H1 (cell line): ENCODE results near the gene ZNF593. TPM values are rescaled to one million over a fixed set of nuclear protein-coding genes. Genes with fewer than 3 reads are reported as not detected.

Source experiments
- CTCF ChIA-PET: fragments of 300-600 bp; sonication (Branson Sonifier 250); formaldehyde crosslinking; loops from one replicate; lab custom pipeline; 2021; ENCODE audit not compliant: partially characterized antibody; lab: Charles Lee
- POLR2A ChIA-PET: fragments of 300-600 bp; sonication (Branson Sonifier 250); formaldehyde crosslinking; loops from one replicate; lab custom pipeline; 2021; ENCODE audit warnings: inconsistent platforms; ENCODE audit not compliant: partially characterized antibody; lab: Charles Lee
- DNase-seq, 2 experiments: peaks; one replicate each; pipeline versions ENCODE4 v3.0.0 to v3.0.0-alpha.2; 2010 to 2022; ENCODE audit warnings: low spot score in 2 of 2, low read depth in 1 of 2, mixed read lengths in 1 of 2
- FAIRE-seq: peaks from 2 replicates; lab custom pipeline; 2011; peaks lifted over from hg19 to GRCh38; lab: Jason Lieb, UNC
- H2AFZ ChIP-seq: 2 replicates; pipeline ENCODE4 v1.8.1; 2012; ENCODE audit warnings: low read length, inconsistent platforms
- H2AK5ac ChIP-seq: 2 replicates; pipeline ENCODE4 v1.6.1; 2013; ENCODE audit warnings: low read depth, low read length
- H2BK120ac ChIP-seq: replicated peaks from 2 replicates; pipeline ENCODE3; 2013; ENCODE audit warnings: low read depth, low read length, inconsistent platforms
- H2BK12ac ChIP-seq: 2 replicates; pipeline ENCODE4 v1.6.1; 2013; ENCODE audit warnings: low read depth, low read length
- H2BK15ac ChIP-seq: 2 replicates; pipeline ENCODE4 v1.6.1; 2013; ENCODE audit warnings: low read length
- H2BK20ac ChIP-seq: 2 replicates; pipeline ENCODE4 v1.6.1; 2013; ENCODE audit warnings: low read length
- H2BK5ac ChIP-seq: 2 replicates; pipeline ENCODE4 v1.6.1; 2013; ENCODE audit warnings: low read depth, low read length
- H3K14ac ChIP-seq: 2 replicates; pipeline ENCODE4 v1.6.1; 2013; ENCODE audit warnings: inconsistent platforms; ENCODE audit not compliant: insufficient read length
- H3K18ac ChIP-seq: 2 replicates; pipeline ENCODE4 v1.6.1; 2013; ENCODE audit warnings: low read length; ENCODE audit errors: extremely low read depth
- H3K23ac ChIP-seq: 2 replicates; pipeline ENCODE4 v1.6.1; 2013; ENCODE audit warnings: inconsistent platforms; ENCODE audit not compliant: insufficient read length
- H3K23me2 ChIP-seq: 2 replicates; pipeline ENCODE4 v1.6.1; 2013; ENCODE audit warnings: low read depth, low read length
- H3K27ac ChIP-seq: 2 replicates; pipeline ENCODE4 v1.6.1; 2011; ENCODE audit warnings: low read depth, low read length, inconsistent platforms
- H3K27me3 ChIP-seq, 4 experiments: replicated peaks in 1 of 4; 1 replicate in 1 of 4; 2 replicates in 3 of 4; pipeline versions ENCODE4 v1.6.1 to v1.8.1; 2011 to 2013; ENCODE audit warnings: low read length in 3 of 4, mild to moderate bottlenecking in 3 of 4, inconsistent platforms in 2 of 4, mixed read lengths in 2 of 4, moderate library complexity in 1 of 4; ENCODE audit not compliant: control insufficient read depth in 3 of 4, insufficient read depth in 3 of 4; ENCODE audit errors: extremely low read depth in 1 of 4
- H3K36me3 ChIP-seq, 4 experiments: 2 replicates each; pipeline versions ENCODE4 v1.6.1 to v1.8.1; 2011 to 2013; ENCODE audit warnings: mild to moderate bottlenecking in 4 of 4, low read length in 3 of 4, moderate library complexity in 2 of 4, control low read depth in 1 of 4, inconsistent platforms in 1 of 4; ENCODE audit not compliant: insufficient read depth in 4 of 4, control insufficient read depth in 2 of 4
- H3K4ac ChIP-seq: replicated peaks from 2 replicates; pipeline ENCODE3; 2013; ENCODE audit warnings: low read length, low read depth, mixed read lengths, inconsistent platforms; ENCODE audit not compliant: insufficient read length
- H3K4me1 ChIP-seq, 4 experiments: replicated peaks in 1 of 4; 1 replicate in 1 of 4; 2 replicates in 3 of 4; pipeline versions ENCODE4 v1.6.1 to v1.8.1; 2011 to 2013; ENCODE audit warnings: low read length in 3 of 4, inconsistent platforms in 2 of 4, mixed read lengths in 1 of 4; ENCODE audit not compliant: insufficient read depth in 4 of 4, control insufficient read depth in 3 of 4
- H3K4me2 ChIP-seq, 2 experiments: 2 replicates each; pipeline versions ENCODE4 v1.6.1 to v1.8.1; 2011 to 2013; ENCODE audit warnings: low read depth in 2 of 2, low read length in 2 of 2, control low read depth in 1 of 2, inconsistent platforms in 1 of 2, mild to moderate bottlenecking in 1 of 2; ENCODE audit not compliant: insufficient read depth in 1 of 2
- H3K4me3 ChIP-seq, 4 experiments: fragments of 200-600, 300-600 bp in 1 of 4; sonication (generic), shearing (Covaris generic), sonication (Bioruptor Twin) in 1 of 4; 2 replicates each; pipeline versions ENCODE4 v1.5.1 to v1.8.1; 2011 to 2016; ENCODE audit warnings: low read length in 4 of 4, low read depth in 3 of 4, control low read depth in 2 of 4, inconsistent platforms in 2 of 4, mild to moderate bottlenecking in 2 of 4, mixed read lengths in 1 of 4, moderate library complexity in 1 of 4; ENCODE audit not compliant: insufficient read depth in 2 of 4; ENCODE audit errors: extremely low read depth in 1 of 4
- H3K56ac ChIP-seq: replicated peaks from 2 replicates; pipeline ENCODE3; 2013; ENCODE audit warnings: low read depth, mild to moderate bottlenecking, mixed read lengths, low read length, inconsistent platforms; ENCODE audit not compliant: insufficient read length
- H3K79me1 ChIP-seq: 2 replicates; pipeline ENCODE4 v1.6.1; 2013; ENCODE audit warnings: low read depth, low read length, control low read depth
- H3K79me2 ChIP-seq, 2 experiments: 2 replicates each; pipeline versions ENCODE4 v1.6.1 to v1.8.1; 2012 to 2013; ENCODE audit warnings: low read length in 2 of 2, mild to moderate bottlenecking in 2 of 2, inconsistent platforms in 1 of 2; ENCODE audit not compliant: insufficient read depth in 2 of 2, control insufficient read depth in 1 of 2
- H3K9ac ChIP-seq, 4 experiments: replicated peaks in 1 of 4; 1 replicate in 1 of 4; 2 replicates in 3 of 4; pipeline versions ENCODE4 v1.6.1 to v1.8.1; 2011 to 2013; ENCODE audit warnings: low read depth in 3 of 4, low read length in 3 of 4, control low read depth in 2 of 4, mild to moderate bottlenecking in 2 of 4, moderate library complexity in 2 of 4, inconsistent platforms in 1 of 4; ENCODE audit errors: extremely low read depth in 1 of 4
- H3K9me3 ChIP-seq, 2 experiments: 2 replicates each; pipeline versions ENCODE4 v1.6.1 to v1.8.1; 2012 to 2013; ENCODE audit warnings: mild to moderate bottlenecking in 2 of 2, moderate library complexity in 2 of 2, control low read depth in 1 of 2, inconsistent platforms in 1 of 2, low read depth in 1 of 2, low read length in 1 of 2, mixed read lengths in 1 of 2; ENCODE audit not compliant: insufficient read depth in 2 of 2
- H4K20me1 ChIP-seq, 2 experiments: replicated peaks in 1 of 2; 2 replicates each; pipeline versions ENCODE3 to v1.8.1; 2011 to 2013; ENCODE audit warnings: inconsistent platforms in 2 of 2, low read length in 2 of 2, mild to moderate bottlenecking in 1 of 2; ENCODE audit not compliant: insufficient read depth in 2 of 2, control insufficient read depth in 1 of 2
- H4K5ac ChIP-seq: 2 replicates; pipeline ENCODE4 v1.6.1; 2013; ENCODE audit warnings: low read length, low read depth, mixed read lengths, inconsistent platforms; ENCODE audit not compliant: insufficient read length
- H4K8ac ChIP-seq: 2 replicates; pipeline ENCODE4 v1.8.0; 2013; ENCODE audit warnings: mild to moderate bottlenecking, moderate library complexity, low read length, inconsistent platforms; ENCODE audit not compliant: insufficient read depth; ENCODE audit errors: extremely low read depth
- H4K91ac ChIP-seq: replicated peaks from 2 replicates; pipeline ENCODE3; 2013; ENCODE audit warnings: low read length, mixed read lengths, inconsistent platforms; ENCODE audit not compliant: insufficient read length
- CTCF ChIP-seq, 3 experiments: IDR thresholded peaks; 1 replicate in 2 of 3; 2 replicates in 1 of 3; pipeline versions ENCODE4 v1.5.1 to v1.6.1; 2011; ENCODE audit warnings: low read length in 3 of 3, mild to moderate bottlenecking in 3 of 3, inconsistent platforms in 2 of 3, low read depth in 1 of 3, moderate library complexity in 1 of 3; ENCODE audit not compliant: insufficient read depth in 1 of 3; ENCODE audit errors: control extremely low read depth in 1 of 3
- E2F6 ChIP-seq: IDR thresholded peaks from 2 replicates; pipeline ENCODE4 v1.6.1; 2012; ENCODE audit warnings: inconsistent platforms
- KDM4A ChIP-seq: IDR thresholded peaks from one replicate; pipeline ENCODE4 v1.7.1; 2012; ENCODE audit warnings: low read depth, mild to moderate bottlenecking, moderate library complexity, low read length, inconsistent platforms; ENCODE audit not compliant: severe bottlenecking
- MAFK ChIP-seq: IDR thresholded peaks from 2 replicates; pipeline ENCODE4 v1.6.1; 2012; ENCODE audit warnings: low read depth, mild to moderate bottlenecking, improper control_type of control experiment, low read length
- WGBS, 2 experiments: shearing (Covaris generic) in 1 of 2; methylation state at CpG; one replicate each; pipeline versions ENCODE4 v1.1.6 to v1.1.7; 2013 to 2015; ENCODE audit warnings: low lambda C conversion rate in 2 of 2, mixed read lengths in 2 of 2, inconsistent platforms in 1 of 2, low coverage in 1 of 2, missing lambda C conversion rate in 1 of 2; ENCODE audit not compliant: insufficient replicate concordance in 2 of 2, insufficient coverage in 1 of 2, insufficient read length in 1 of 2; ENCODE audit errors: extremely low coverage in 1 of 2, missing lambda C conversion rate in 1 of 2; 5-methylcytosine and 5-hydroxymethylcytosine counted together
- polyA plus RNA-seq, 7 experiments: library from polyadenylated mRNA; depleted of rRNA in 3 of 7; stranded (reverse) in 5 of 7; unstranded in 2 of 7; fragments of >200 nt in 5 of 7; fragments of 200-250 nt in 2 of 7; gene quantifications; 1 replicate in 5 of 7; 2 replicates in 1 of 7; 4 replicates in 1 of 7; pipeline versions ENCODE4 v1.2.1 to v1.2.3, GENCODE V29; 2011 to 2013; ENCODE audit warnings: missing spikeins in 2 of 7, mixed read lengths in 2 of 7
- total RNA-seq: library from RNA; stranded (reverse); fragmentation: NEBNext Ultra II Directional; extraction: Animal tissue kit (Norgen Biotek cat#: 25700); gene quantifications from 2 replicates; pipeline ENCODE4 v1.2.1, GENCODE V29; 2021

ZNF593 gene
- total and polyA plus RNA-seq, 2 of the 8 experiments (the other 6 are each of a cell fraction or from before 2014, with no cell fraction given) = 38.2 to 68.0 TPM

GRCh38 chr1:26180010-26180506 lies 10.3 kb downstream of the ZNF593 start:
- H2AK5ac ChIP-seq = no peak overlapping the region
- H2BK15ac ChIP-seq = no peak overlapping the region
- H2BK5ac ChIP-seq = no peak overlapping the region
- H2BK120ac ChIP-seq = no peak overlapping the region
- ChIA-PET POLR2A (interaction anchor here (1.1 to 3.9 kb wide), 2 partner anchors 9 to 10 kb away, joined by 4 to 22 read pairs; partner anchors contain the start of gene CATSPER4), CTCF (interaction anchor here (0.9 to 16.2 kb wide), 4 partner anchors 6 to 24 kb away, joined by 3 to 159 read pairs (median 82); partner anchors contain the start of genes C1orf232, CATSPER4, CNKSR1 and ZNF593)
- FAIRE-seq (no peak), DNase-seq (no peak)
- H3K79me2 ChIP-seq = no peaks in the 10 kb centered on the region
- H2BK20ac ChIP-seq = no peak overlapping the region
- 91% methylated on average over 4 of the region's 4 CpGs; no CpG with 5 or more reads in 1 of the 2 experiments for WGBS, 2 experiments
- peaks cover 0 to 2% of the 10 kb centered on the region in 2 experiments for H4K20me1 ChIP-seq
- no peak overlapping the region for H4K5ac ChIP-seq
- no peak overlapping the region for H3K56ac ChIP-seq
- no peak for TF ChIP-seq MAFK
- TF ChIP-seq KDM4A = no peak
- TF ChIP-seq E2F6 = no peak
- no peak for TF ChIP-seq CTCF (IDR thresholded peaks at IDR 0.05; ENCODE audit: control extremely low read depth in 1 of 3, insufficient read depth in 1 of 3, low read depth in 1 of 3, low read length in 3 of 3)
- H3K14ac ChIP-seq = no peak overlapping the region
- H3K4ac ChIP-seq = no peak overlapping the region
- H3K36me3 ChIP-seq = peaks cover 0 to 3% (median 1%) of the 10 kb centered on the region in 4 experiments; a peak in 2 of 8 replicates
- no peak overlapping the region for H3K18ac ChIP-seq
- H3K9ac ChIP-seq = no peak overlapping the region
- H3K23ac ChIP-seq = no peak overlapping the region
- no peaks in the 10 kb centered on the region for H3K27me3 ChIP-seq
- H4K91ac ChIP-seq = no peak overlapping the region
- no peak overlapping the region for H3K4me2 ChIP-seq
- no peak overlapping the region for H2AFZ ChIP-seq
- H3K9me3 ChIP-seq = no peaks in the 10 kb centered on the region
- no peak overlapping the region for H3K27ac ChIP-seq
- peaks cover 0 to 2% (median 0%) of the 10 kb centered on the region in 4 experiments; a peak in 4 of 7 replicates for H3K4me1 ChIP-seq
- no peak overlapping the region for H4K8ac ChIP-seq
- no peaks in the 10 kb centered on the region; the same call in 1 of the 2 replicates for H3K79me1 ChIP-seq
- H3K23me2 ChIP-seq = peaks cover 2% of the 10 kb centered on the region; the same call in 1 of the 2 replicates
- H2BK12ac ChIP-seq = no peak overlapping the region
- H3K4me3 ChIP-seq = no peak overlapping the region
